HCT116 (cell line): ENCODE data around the gene CD300C. TPM values are rescaled to one million over a fixed set of nuclear protein-coding genes. Genes with fewer than 3 reads are reported as not detected.

Source experiments
- ATAC-seq: fragments of 200-7000 bp; cut with Tn5 transposase; 2 replicates; pipeline ENCODE4 v1.9.1; 2020; ENCODE audit warnings: mild to moderate bottlenecking, moderate library complexity
- BruUV-seq: library from RNA; stranded (reverse); fragments of 400-500 nt; replicated peaks from 2 replicates; lab custom pipeline; 2021; lab: Mats Ljungman, UMichigan
- CTCF ChIA-PET: fragments of 300-600 bp; sonication (Branson Sonifier 250); formaldehyde crosslinking; loops from one replicate; lab custom pipeline; 2021; ENCODE audit warnings: antibody characterized with exemption; lab: Charles Lee
- POLR2A ChIA-PET: fragments of 300-600, 350-600 bp; sonication (Branson Sonifier 250); formaldehyde crosslinking; loops from one replicate; lab custom pipeline; 2021; ENCODE audit warnings: antibody characterized with exemption; lab: Charles Lee
- RAD21 ChIA-PET, 2 experiments: fragments of 300-600 bp; sonication (Branson Sonifier 250); formaldehyde crosslinking; loops; one replicate each; lab custom pipeline; 2023; ENCODE audit warnings: low total read pairs in 2 of 2; ENCODE audit not compliant: uncharacterized antibody in 2 of 2, unreplicated experiment in 2 of 2, low non-redundant PET in 1 of 2; lab: Charles Lee
- DNase-seq: peaks from one replicate; pipeline ENCODE4 v3.0.0-alpha.2; 2010; ENCODE audit warnings: low read depth, low spot score
- H2AFZ ChIP-seq: fragments of 200-600 bp; shearing (Covaris generic), sonication (generic); 2 replicates; pipeline ENCODE4 v1.6.1; 2017; ENCODE audit warnings: low read depth, mixed run types, mixed read lengths, antibody characterized with exemption, low read length; ENCODE audit not compliant: poor library complexity, severe bottlenecking
- H3K27ac ChIP-seq: 2 replicates; pipeline ENCODE4 v1.5.1; 2012; ENCODE audit warnings: low read depth, low read length
- H3K27me3 ChIP-seq: fragments of 200-600 bp; sonication (generic); 2 replicates; pipeline ENCODE4 v1.6.1; 2016; ENCODE audit warnings: mixed run types, low read length, mixed read lengths; ENCODE audit not compliant: insufficient read depth
- H3K36me3 ChIP-seq, 2 experiments: fragments of 200-500 bp in 1 of 2; fragments of 200-600 bp in 1 of 2; sonication (Bioruptor generic) in 1 of 2; sonication (generic) in 1 of 2; 2 replicates each; pipeline versions ENCODE4 v1.5.1 to v1.6.1; 2014 to 2016; ENCODE audit warnings: low read length in 2 of 2, inconsistent platforms in 1 of 2, mixed read lengths in 1 of 2, mixed run types in 1 of 2; ENCODE audit not compliant: insufficient read depth in 2 of 2, control insufficient read depth in 1 of 2
- H3K4me1 ChIP-seq, 2 experiments: fragments of 200-600 bp in 1 of 2; sonication (generic) in 1 of 2; 2 replicates each; pipeline versions ENCODE4 v1.5.1 to v1.6.1; 2012 to 2017; ENCODE audit warnings: low read length in 2 of 2, inconsistent platforms in 1 of 2, mild to moderate bottlenecking in 1 of 2, mixed read lengths in 1 of 2, mixed run types in 1 of 2, moderate library complexity in 1 of 2; ENCODE audit not compliant: insufficient read depth in 2 of 2, control insufficient read depth in 1 of 2
- H3K4me2 ChIP-seq: fragments of 200-600 bp; sonication (generic); 2 replicates; pipeline ENCODE4 v1.6.1; 2017; ENCODE audit warnings: mixed run types, low read length, mixed read lengths
- H3K4me3 ChIP-seq, 2 experiments: fragments of 200-600 bp in 1 of 2; sonication (generic) in 1 of 2; replicated peaks in 1 of 2; 2 replicates each; pipeline ENCODE4 v1.5.1; 2011 to 2016; ENCODE audit warnings: low read length in 2 of 2, control low read depth in 1 of 2, low read depth in 1 of 2, mild to moderate bottlenecking in 1 of 2, mixed read lengths in 1 of 2, mixed run types in 1 of 2
- H3K79me2 ChIP-seq: fragments of 200-600 bp; sonication (generic); 2 replicates; pipeline ENCODE4 v1.6.1; 2017; ENCODE audit warnings: mild to moderate bottlenecking, mixed run types, low read length, moderate library complexity, mixed read lengths; ENCODE audit not compliant: insufficient read depth
- H3K9ac ChIP-seq: fragments of 200-600 bp; sonication (generic); 2 replicates; pipeline ENCODE4 v1.6.1; 2016; ENCODE audit warnings: low read length, mixed read lengths
- H3K9me2 ChIP-seq: fragments of 200-600 bp; sonication (generic), shearing (Covaris generic); 2 replicates; pipeline ENCODE4 v1.6.1; 2017; ENCODE audit warnings: mixed run types, mild to moderate bottlenecking, moderate library complexity; ENCODE audit not compliant: insufficient read depth
- H3K9me3 ChIP-seq, 2 experiments: fragments of 200-500 bp in 1 of 2; fragments of 200-600 bp in 1 of 2; sonication (Bioruptor generic) in 1 of 2; sonication (generic) in 1 of 2; 2 replicates each; pipeline ENCODE4 v1.6.1; 2014 to 2017; ENCODE audit warnings: low read length in 2 of 2, mixed read lengths in 2 of 2, inconsistent platforms in 1 of 2, low read depth in 1 of 2, mild to moderate bottlenecking in 1 of 2, mixed run types in 1 of 2, moderate library complexity in 1 of 2; ENCODE audit not compliant: control insufficient read depth in 1 of 2, insufficient read depth in 1 of 2
- H4K20me1 ChIP-seq: fragments of 200-600 bp; sonication (generic), shearing (Covaris generic); 2 replicates; pipeline ENCODE4 v1.6.1; 2017; ENCODE audit warnings: mixed run types, mild to moderate bottlenecking, moderate library complexity; ENCODE audit not compliant: insufficient read depth
- CBX3 ChIP-seq: IDR thresholded peaks from 2 replicates; pipeline ENCODE4 v1.6.1; 2012; ENCODE audit warnings: low read depth
- CTCF ChIP-seq, 3 experiments: fragments of 200-600 bp in 1 of 3; sonication (generic) in 1 of 3; IDR thresholded peaks in 2 of 3; conservative IDR thresholded peaks in 1 of 3; 2 replicates each; pipeline ENCODE4 v1.5.1; 2012 to 2017; ENCODE audit warnings: low read depth in 2 of 3, low read length in 2 of 3, antibody characterized with exemption in 1 of 3, borderline replicate concordance in 1 of 3, control low read depth in 1 of 3, mild to moderate bottlenecking in 1 of 3, mixed read lengths in 1 of 3, mixed run types in 1 of 3, moderate library complexity in 1 of 3; ENCODE audit not compliant: insufficient read depth in 1 of 3
- EGR1 ChIP-seq: IDR thresholded peaks from 2 replicates; pipeline ENCODE4 v1.6.1; 2012; ENCODE audit warnings: low read depth
- ELF1 ChIP-seq: IDR thresholded peaks from 2 replicates; pipeline ENCODE4 v1.6.1; 2012; ENCODE audit warnings: low read depth, borderline replicate concordance
- EZH2 ChIP-seq: fragments of 200-600 bp; sonication (generic); IDR thresholded peaks from 2 replicates; pipeline ENCODE4 v1.6.1; 2017; ENCODE audit warnings: antibody characterized with exemption, mixed run types
- EZH2phosphoT487 ChIP-seq: fragments of 200-600 bp; IDR thresholded peaks from 2 replicates; pipeline ENCODE4 v1.6.1; 2018; ENCODE audit warnings: antibody characterized with exemption, borderline replicate concordance
- JUND ChIP-seq: IDR thresholded peaks from 2 replicates; pipeline ENCODE4 v1.6.1; 2012
- MAX ChIP-seq: IDR thresholded peaks from 2 replicates; pipeline ENCODE4 v1.6.1; 2012
- POLR2A ChIP-seq: IDR thresholded peaks from 2 replicates; pipeline ENCODE4 v1.7.0; 2011; ENCODE audit warnings: borderline replicate concordance; ENCODE audit not compliant: insufficient read depth, insufficient read length; ENCODE audit errors: extremely low read depth
- RAD21 ChIP-seq: IDR thresholded peaks from 2 replicates; pipeline ENCODE4 v1.6.1; 2012; ENCODE audit warnings: low read depth, mild to moderate bottlenecking
- REST ChIP-seq: IDR thresholded peaks from 2 replicates; pipeline ENCODE4 v1.6.1; 2012; ENCODE audit warnings: low read depth
- SIN3A ChIP-seq: IDR thresholded peaks from 2 replicates; pipeline ENCODE4 v1.6.1; 2012; ENCODE audit warnings: low read depth
- ZBTB33 ChIP-seq: IDR thresholded peaks from 2 replicates; pipeline ENCODE4 v1.6.1; 2011; ENCODE audit warnings: mild to moderate bottlenecking, low read length, moderate library complexity; ENCODE audit not compliant: insufficient replicate concordance; ENCODE audit errors: extremely low read depth
- ZNF274 ChIP-seq: fragments of 200-500 bp; sonication (Bioruptor generic); IDR thresholded peaks from 2 replicates; pipeline ENCODE4 v1.6.1; 2014; ENCODE audit warnings: mild to moderate bottlenecking, low read depth, low read length, inconsistent platforms
- intact Hi-C: fragments of 100-400 bp; cut with micrococcal nuclease; formaldehyde crosslinking; loops from 2 replicates; pipeline ENCODE4 v1.10.0; 2022
- total RNA-seq: library from RNA; stranded (reverse); gene quantifications from one replicate; pipeline ENCODE4 v1.2.1, GENCODE V29; 2021; ENCODE audit not compliant: unreplicated experiment

Gene CD300C
- total RNA-seq, 1 experiment from 2014 or later = 0.15 TPM

GRCh38 chr17:74532115-74532514, 13.8 kb downstream of the CD300C start (continued):
- TF ChIP-seq ELF1 = no peak
- TF ChIP-seq SIN3A = no peak
- TF ChIP-seq JUND = no peak
- TF ChIP-seq ZNF274 = no peak
- TF ChIP-seq EZH2phosphoT487 = no peak
- TF ChIP-seq, all 23 proteins: peak for 0

- H3K27me3 ChIP-seq = peaks cover 39% of the 10 kb centered on the region
- H3K9me3 ChIP-seq = no peaks in the 10 kb centered on the region
- ATAC-seq (no peak), DNase-seq (no peak)
- RAD21 ChIA-PET = no interaction called here
- H3K79me2 ChIP-seq = no peaks in the 10 kb centered on the region
- no peak within 1 kb of the TSS for H3K4me3 ChIP-seq
- H3K9me2 ChIP-seq = no peaks in the 10 kb centered on the region
- CTCF ChIA-PET = interaction anchor here (3.2 to 4.7 kb wide), 2 partner anchors 151 to 162 kb away, joined by 43 to 49 read pairs; partner anchors contain the start of gene GPR142
- H4K20me1 ChIP-seq = no peaks in the 10 kb centered on the region
- H3K9ac ChIP-seq = no peak within 1 kb of the TSS
- H2AFZ ChIP-seq = no peak within 1 kb of the TSS
- BruUV-seq = no TSS peak
- H3K4me2 ChIP-seq = no peak within 1 kb of the TSS
- no peak within 1 kb of the TSS for H3K27ac ChIP-seq
- no peak for TF ChIP-seq CBX3
- TF ChIP-seq EGR1 = no peak
- no peak for TF ChIP-seq EZH2
- TF ChIP-seq EZH2phosphoT487 = no peak
- no peak for TF ChIP-seq REST
- no peak for TF ChIP-seq MAX
- no peak for TF ChIP-seq POLR2A
- no peak for TF ChIP-seq RAD21
- TF ChIP-seq ZBTB33 = no peak
- no peak for TF ChIP-seq CTCF (IDR thresholded peaks at IDR 0.05 in 2 of 3, conservative IDR thresholded peaks at IDR 0.05 in 1 of 3; ENCODE audit: borderline replicate concordance in 1 of 3, insufficient read depth in 1 of 3, low read depth in 2 of 3, low read length in 2 of 3)
- intact Hi-C loops = loop anchor here (5.0 kb wide), 1 partner anchor 319 kb away; the partner anchor contains the start of gene TTYH2
- no peaks in the 10 kb centered on the region for H3K4me1 ChIP-seq
- no peaks in the 10 kb centered on the region for H3K36me3 ChIP-seq
- POLR2A ChIA-PET = no interaction called here
These were observed 14.6 kb downstream of the CD300C start, which contains the start of gene CD300LB for GRCh38 chr17:74531231-74531761. CD300LB (minus strand) TSS chr17:74531475; CDS start chr17:74531350, 125 bp downstream.
